Suprapubic skin (tissue), 4 donors: Measurements from ENCODE around the gene TRIM7. TPM values are rescaled to one million over a fixed set of nuclear protein-coding genes. Genes with fewer than 3 reads are reported as not detected.

Source experiments
- DNase-seq, 2 donors: peaks; one replicate each; pipeline ENCODE4 v3.0.0-alpha.2; 2019; ENCODE audit warnings: low spot score in 2 of 2
- H3K27ac ChIP-seq: fragments of 200-600 bp; sonication (generic); one replicate; pipeline ENCODE4 v1.5.1; 2019
- H3K27me3 ChIP-seq: fragments of 200-600 bp; sonication (generic); one replicate; pipeline ENCODE4 v1.5.1; 2019
- H3K36me3 ChIP-seq: fragments of 200-600 bp; sonication (generic); one replicate; pipeline ENCODE4 v1.5.1; 2019
- H3K4me1 ChIP-seq: fragments of 200-600 bp; sonication (generic); one replicate; pipeline ENCODE4 v1.5.1; 2019
- H3K4me3 ChIP-seq: fragments of 200-600 bp; sonication (generic); one replicate; pipeline ENCODE4 v1.5.1; 2019; ENCODE audit warnings: mild to moderate bottlenecking
- H3K9me3 ChIP-seq: fragments of 200-600 bp; sonication (generic); one replicate; pipeline ENCODE4 v1.5.1; 2019
- EP300 ChIP-seq: sonication (generic); formaldehyde crosslinking; IDR thresholded peaks from one replicate; pipeline ENCODE4 v1.6.1; 2017; ENCODE audit warnings: antibody characterized with exemption
- POLR2A ChIP-seq, 2 donors: fragments of 450-650 bp; IDR thresholded peaks; one replicate each; pipeline ENCODE4 v1.6.1; 2017; ENCODE audit warnings: antibody characterized with exemption in 2 of 2, mild to moderate bottlenecking in 2 of 2, moderate library complexity in 2 of 2
- POLR2AphosphoS5 ChIP-seq, 3 donors: sonication (generic); formaldehyde crosslinking; IDR thresholded peaks; one replicate each; pipeline ENCODE4 v1.6.1; 2017; ENCODE audit warnings: antibody characterized with exemption in 3 of 3
- WGBS: methylation state at CpG from one replicate; pipeline ENCODE4 v1.1.5; 2018; 5-methylcytosine and 5-hydroxymethylcytosine counted together
- total RNA-seq, 4 donors: library from RNA; depleted of rRNA; stranded (reverse); fragments of >200 nt; gene quantifications; one replicate each; pipeline ENCODE4 v1.1.0, GENCODE V29; 2016
- TF ChIP-seq, protein P1 (sequence below), 2 donors: fragments of 200-600 bp in 1 of 2; fragments of 450-650 bp in 1 of 2; sonication (generic) in 1 of 2; IDR thresholded peaks; one replicate each; pipeline ENCODE4 v1.5.1; 2016 to 2019; ENCODE audit warnings: antibody characterized with exemption in 2 of 2, mild to moderate bottlenecking in 1 of 2, moderate library complexity in 1 of 2

TRIM7 gene
- 10 to 100 TPM; 52.0 to 79.0 (median 69.4) TPM for total RNA-seq

DNA sequence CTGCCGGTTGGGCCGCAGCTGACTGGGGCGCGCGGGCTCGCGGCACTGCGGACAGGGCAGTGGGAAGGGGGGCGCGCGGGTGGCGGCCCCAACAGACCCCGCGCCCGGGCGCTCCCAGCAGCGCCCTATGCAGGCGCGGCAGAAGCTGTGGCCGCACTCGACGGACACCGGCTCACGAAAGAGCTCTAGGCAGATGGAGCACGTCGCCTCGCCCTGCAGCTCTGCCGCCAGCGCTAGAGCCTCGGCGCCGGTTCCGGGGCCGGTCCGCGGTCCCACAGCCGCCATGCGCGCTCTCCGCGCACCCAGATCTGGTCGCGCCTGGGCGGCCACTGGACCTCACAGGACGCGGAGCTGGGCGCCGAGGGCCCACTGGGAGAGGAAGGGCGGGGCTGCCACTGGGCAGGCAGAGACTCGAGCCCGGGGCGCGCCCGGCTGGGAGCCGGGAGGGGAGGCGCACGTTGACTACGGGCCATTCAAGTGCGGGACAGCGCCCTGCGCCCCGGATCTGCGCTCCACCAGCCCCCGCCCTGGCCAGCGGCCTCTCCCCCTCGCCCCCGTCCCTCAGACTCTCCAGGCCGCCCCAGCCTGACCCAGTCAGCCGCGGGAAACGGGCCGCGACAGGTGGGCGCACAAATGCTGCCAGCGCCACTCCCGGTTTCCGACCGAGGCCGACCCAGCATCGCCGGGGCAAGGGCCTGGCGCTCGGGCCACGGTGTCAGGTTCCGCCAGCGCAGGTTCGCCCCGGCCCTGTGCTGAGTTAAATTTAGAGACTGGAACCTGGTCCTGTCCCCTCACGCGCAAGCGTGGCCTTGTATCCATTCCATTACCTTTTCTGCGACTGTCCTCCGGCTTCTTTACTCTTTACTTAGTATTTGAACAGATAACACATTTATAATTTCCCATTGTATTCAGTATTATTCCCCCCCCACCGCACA lies at the start of gene TRIM7:
Gene TRIM7 (minus strand): TSS at position 371 of the 935 bp plus-strand sequence. CDS start 86 bp downstream, at position 285.
- Histone ChIP-seq H3K4me1 (peaks cover 51% of the 10 kb centered on the region), H3K4me3 (peak within 1 kb of the TSS; percentile 61), H3K9me3 (no peaks in the 10 kb centered on the region), H3K27me3 (no peaks in the 10 kb centered on the region), H3K27ac (peak within 1 kb of the TSS; percentile 71), H3K36me3 (no peaks in the 10 kb centered on the region)
- TF ChIP-seq EP300 (no peak), POLR2AphosphoS5 (IDR thresholded peaks at IDR 0.05) (no peak), POLR2A (IDR thresholded peaks at IDR 0.05) (no peak)
- TF ChIP-seq, protein P1, sequence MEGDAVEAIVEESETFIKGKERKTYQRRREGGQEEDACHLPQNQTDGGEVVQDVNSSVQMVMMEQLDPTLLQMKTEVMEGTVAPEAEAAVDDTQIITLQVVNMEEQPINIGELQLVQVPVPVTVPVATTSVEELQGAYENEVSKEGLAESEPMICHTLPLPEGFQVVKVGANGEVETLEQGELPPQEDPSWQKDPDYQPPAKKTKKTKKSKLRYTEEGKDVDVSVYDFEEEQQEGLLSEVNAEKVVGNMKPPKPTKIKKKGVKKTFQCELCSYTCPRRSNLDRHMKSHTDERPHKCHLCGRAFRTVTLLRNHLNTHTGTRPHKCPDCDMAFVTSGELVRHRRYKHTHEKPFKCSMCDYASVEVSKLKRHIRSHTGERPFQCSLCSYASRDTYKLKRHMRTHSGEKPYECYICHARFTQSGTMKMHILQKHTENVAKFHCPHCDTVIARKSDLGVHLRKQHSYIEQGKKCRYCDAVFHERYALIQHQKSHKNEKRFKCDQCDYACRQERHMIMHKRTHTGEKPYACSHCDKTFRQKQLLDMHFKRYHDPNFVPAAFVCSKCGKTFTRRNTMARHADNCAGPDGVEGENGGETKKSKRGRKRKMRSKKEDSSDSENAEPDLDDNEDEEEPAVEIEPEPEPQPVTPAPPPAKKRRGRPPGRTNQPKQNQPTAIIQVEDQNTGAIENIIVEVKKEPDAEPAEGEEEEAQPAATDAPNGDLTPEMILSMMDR (IDR thresholded peaks at IDR 0.05), result no peak
- DNase-seq, result peak in 1 of 2 donors; percentile 79
- WGBS, result 10% methylated on average over 7 of the region's 94 CpGs

DNA sequence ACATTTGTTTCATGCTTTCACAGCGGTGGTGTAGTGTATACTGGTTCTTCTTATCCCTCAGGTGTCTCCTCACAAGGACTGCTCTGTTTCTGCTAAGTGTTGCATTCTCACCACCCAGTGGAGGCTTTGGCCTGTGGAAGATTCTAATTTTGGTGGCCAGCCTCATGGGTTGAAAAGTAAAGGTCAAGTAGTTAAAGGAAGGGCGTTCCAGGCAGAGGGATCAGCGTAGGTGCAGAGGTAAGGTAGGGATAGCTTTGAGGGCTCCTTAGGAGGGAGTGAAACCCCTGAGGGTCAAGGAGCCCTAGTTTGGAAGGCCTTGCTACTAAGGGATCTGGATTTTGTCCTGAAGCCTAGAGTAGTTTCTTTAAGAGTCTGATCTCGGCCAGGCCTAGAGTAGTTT lies 43.3 kb upstream of the TRIM7 start:
- Histone ChIP-seq H3K4me1 (peaks cover 73% of the 10 kb centered on the region), H3K36me3 (no peaks in the 10 kb centered on the region), H3K27me3 (no peaks in the 10 kb centered on the region), H3K4me3 (peak overlapping the region; percentile 73), H3K27ac (peak overlapping the region; percentile 96), H3K9me3 (no peaks in the 10 kb centered on the region)
- WGBS, result 81% methylated on average over 4 of the region's 4 CpGs
- DNase-seq, result no peak
- no peak for TF ChIP-seq EP300
- TF ChIP-seq, protein P1 (IDR thresholded peaks at IDR 0.05), result no peak
- TF ChIP-seq POLR2AphosphoS5 (IDR thresholded peaks at IDR 0.05), result no peak

DNA sequence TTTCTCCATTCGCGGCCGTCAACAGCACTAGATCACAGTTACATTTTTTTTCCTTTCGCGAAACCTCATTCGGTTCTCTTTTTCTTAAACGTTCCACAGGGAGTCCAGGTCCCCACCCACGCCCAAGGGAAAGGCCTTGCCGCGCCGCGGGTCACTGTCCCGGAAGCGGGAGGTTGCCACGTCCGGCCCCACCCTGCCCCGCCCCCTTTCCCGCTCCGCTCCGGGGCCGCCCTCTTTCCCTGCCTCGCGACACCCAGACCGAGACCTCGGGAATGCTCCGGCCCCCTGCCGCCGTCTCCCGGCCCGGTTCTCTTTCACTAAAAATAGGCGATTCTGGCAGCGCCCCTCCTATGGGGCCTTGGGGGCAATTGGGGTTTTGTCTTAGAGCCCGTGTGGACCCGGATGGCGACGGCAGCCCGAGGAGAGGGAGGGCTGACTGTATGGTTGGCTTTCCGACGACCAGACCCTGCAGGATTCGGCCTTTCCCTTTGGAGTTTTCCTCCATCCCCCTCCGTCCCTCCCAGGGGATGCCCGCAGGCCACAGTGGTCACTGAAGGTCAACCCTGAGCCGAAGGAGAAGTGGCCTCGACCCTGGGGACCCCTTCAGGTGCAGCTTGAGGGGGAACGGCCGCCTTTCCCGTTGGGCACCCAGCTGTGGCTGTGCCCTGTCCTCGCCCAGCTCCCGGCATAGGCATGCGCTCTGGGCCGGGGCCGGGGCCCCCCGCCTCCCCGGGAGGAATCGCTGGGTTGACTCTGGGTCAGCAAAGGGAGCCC lies 41.5 kb upstream of the TRIM7 start:
- Histone ChIP-seq H3K36me3 (peaks cover 6% of the 10 kb centered on the region), H3K4me3 (peak overlapping the region; percentile 73), H3K9me3 (no peaks in the 10 kb centered on the region), H3K4me1 (peaks cover 77% of the 10 kb centered on the region), H3K27me3 (no peaks in the 10 kb centered on the region), H3K27ac (peak overlapping the region; percentile 96)
- WGBS, result under 1% methylated on average over 34 of the region's 55 CpGs
- DNase-seq, result peak; percentile 96 to 97
- peak; percentile 27 to 44 for TF ChIP-seq POLR2A (IDR thresholded peaks at IDR 0.05)
- no peak for TF ChIP-seq EP300
- peak; percentile 31 to 84 (median 64) for TF ChIP-seq POLR2AphosphoS5 (IDR thresholded peaks at IDR 0.05)

DNA sequence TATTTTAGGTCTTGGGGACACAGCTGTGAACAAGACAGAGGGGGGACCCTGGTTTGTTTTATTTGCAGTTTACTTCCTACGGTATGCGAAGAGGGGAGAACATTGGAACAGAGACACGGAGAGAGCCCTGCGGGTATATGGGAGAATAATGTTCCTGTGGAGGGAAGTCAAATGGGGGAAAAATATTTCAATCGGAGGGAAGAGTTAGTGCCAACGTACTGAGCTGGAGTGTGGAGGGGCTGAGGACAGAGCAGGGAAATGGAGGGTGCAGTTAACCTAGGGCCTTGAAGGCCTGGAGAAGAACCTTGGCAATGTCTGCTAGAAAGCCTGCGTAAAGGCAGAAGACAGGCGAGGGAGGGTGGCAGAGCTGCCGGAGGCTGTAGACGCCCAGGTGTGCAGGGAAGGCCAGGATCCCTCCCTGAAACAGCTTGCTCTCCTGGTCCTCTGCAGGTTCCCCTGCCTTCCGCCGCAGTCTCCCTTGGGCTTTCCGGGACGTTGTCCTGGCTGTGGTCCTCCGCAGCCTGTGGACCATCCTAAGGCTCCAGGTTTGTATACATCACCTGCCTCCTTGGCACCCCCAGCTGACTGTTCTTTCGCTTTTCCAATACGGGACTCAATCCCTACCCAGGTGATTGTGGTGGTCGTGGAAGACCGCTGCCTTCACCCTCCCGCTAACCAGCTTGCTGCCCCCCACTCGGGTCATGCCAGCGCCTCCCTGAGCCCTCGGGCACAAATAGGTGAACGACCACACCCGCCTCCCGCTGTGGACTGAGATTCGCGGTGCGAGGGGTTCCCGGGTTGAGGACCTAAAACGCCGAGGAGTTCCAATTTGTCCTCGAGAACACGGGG lies 40.7 kb upstream of the TRIM7 start:
- peak in 1 of 2 donors; percentile 79 for DNase-seq
- Histone ChIP-seq H3K27ac (peak overlapping the region; percentile 96), H3K27me3 (no peaks in the 10 kb centered on the region), H3K4me1 (peaks cover 76% of the 10 kb centered on the region), H3K9me3 (no peaks in the 10 kb centered on the region), H3K4me3 (peak overlapping the region; percentile 73), H3K36me3 (peaks cover 14% of the 10 kb centered on the region)
- 31% methylated on average over 20 of the region's 34 CpGs for WGBS
- no peak for TF ChIP-seq POLR2A (IDR thresholded peaks at IDR 0.05)
- TF ChIP-seq, protein P1 (IDR thresholded peaks at IDR 0.05), result no peak
- no peak for TF ChIP-seq EP300
- no peak for TF ChIP-seq POLR2AphosphoS5 (IDR thresholded peaks at IDR 0.05)
